ENCODE results near the gene CLMP. TPM values are rescaled to one million over a fixed set of nuclear protein-coding genes. Genes with fewer than 3 reads are reported as not detected.

Gene CLMP
- total and polyA plus RNA-seq, 2 experiments from 2014 or later = 7.1 to 18.4 TPM

DNA sequence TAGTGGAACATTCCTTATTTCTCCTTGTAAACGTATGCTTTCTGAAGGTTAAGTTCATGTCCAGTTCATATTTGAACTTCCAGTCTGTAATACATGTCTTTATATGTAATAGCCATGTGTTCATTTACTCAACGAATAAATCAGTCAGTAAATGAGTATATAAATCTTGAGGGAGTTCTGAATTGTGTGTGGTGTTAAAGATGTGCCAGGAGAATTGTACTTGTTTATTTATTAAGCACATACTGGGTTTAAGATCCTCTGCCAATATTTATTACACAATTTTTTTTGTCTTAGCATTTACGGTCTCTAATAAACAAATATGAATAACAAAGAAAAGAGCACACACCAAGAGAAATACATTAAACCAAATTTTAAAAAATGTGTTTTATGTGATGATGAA is 26.5 kb upstream of the CLMP start (continued):
- no peak for TF ChIP-seq ZNF114 (CRISPR knock-in tag; IDR thresholded peaks at IDR 0.05)
- TF ChIP-seq, protein P1, sequence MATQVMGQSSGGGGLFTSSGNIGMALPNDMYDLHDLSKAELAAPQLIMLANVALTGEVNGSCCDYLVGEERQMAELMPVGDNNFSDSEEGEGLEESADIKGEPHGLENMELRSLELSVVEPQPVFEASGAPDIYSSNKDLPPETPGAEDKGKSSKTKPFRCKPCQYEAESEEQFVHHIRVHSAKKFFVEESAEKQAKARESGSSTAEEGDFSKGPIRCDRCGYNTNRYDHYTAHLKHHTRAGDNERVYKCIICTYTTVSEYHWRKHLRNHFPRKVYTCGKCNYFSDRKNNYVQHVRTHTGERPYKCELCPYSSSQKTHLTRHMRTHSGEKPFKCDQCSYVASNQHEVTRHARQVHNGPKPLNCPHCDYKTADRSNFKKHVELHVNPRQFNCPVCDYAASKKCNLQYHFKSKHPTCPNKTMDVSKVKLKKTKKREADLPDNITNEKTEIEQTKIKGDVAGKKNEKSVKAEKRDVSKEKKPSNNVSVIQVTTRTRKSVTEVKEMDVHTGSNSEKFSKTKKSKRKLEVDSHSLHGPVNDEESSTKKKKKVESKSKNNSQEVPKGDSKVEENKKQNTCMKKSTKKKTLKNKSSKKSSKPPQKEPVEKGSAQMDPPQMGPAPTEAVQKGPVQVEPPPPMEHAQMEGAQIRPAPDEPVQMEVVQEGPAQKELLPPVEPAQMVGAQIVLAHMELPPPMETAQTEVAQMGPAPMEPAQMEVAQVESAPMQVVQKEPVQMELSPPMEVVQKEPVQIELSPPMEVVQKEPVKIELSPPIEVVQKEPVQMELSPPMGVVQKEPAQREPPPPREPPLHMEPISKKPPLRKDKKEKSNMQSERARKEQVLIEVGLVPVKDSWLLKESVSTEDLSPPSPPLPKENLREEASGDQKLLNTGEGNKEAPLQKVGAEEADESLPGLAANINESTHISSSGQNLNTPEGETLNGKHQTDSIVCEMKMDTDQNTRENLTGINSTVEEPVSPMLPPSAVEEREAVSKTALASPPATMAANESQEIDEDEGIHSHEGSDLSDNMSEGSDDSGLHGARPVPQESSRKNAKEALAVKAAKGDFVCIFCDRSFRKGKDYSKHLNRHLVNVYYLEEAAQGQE (IDR thresholded peaks at IDR 0.05; ENCODE audit: unreplicated experiment) = no peak
- TF ChIP-seq ETS1 (IDR thresholded peaks at IDR 0.05) = no peak
- no peak for TF ChIP-seq JUNB (IDR thresholded peaks at IDR 0.05; ENCODE audit: unreplicated experiment)
- no peak for TF ChIP-seq CREB1 (CRISPR knock-in tag; IDR thresholded peaks at IDR 0.05; ENCODE audit: low read depth)
- TF ChIP-seq POLR2AphosphoS5 (IDR thresholded peaks at IDR 0.05; ENCODE audit: low read depth) = no peak
- TF ChIP-seq CTCF (conservative IDR thresholded peaks at IDR 0.05; ENCODE audit: low read depth in 2 of 2) = no peak

GRCh38 chr11:123221096-123221561 is 26.1 kb upstream of the CLMP start:
- Histone ChIP-seq H4K20me1 (replicated peaks; ENCODE audit: insufficient read depth) (no peaks in the 10 kb centered on the region), H3K27me3 (ENCODE audit: insufficient read depth) (no peaks in the 10 kb centered on the region), H3F3A (replicated peaks; ENCODE audit: low read depth) (peaks cover 5% of the 10 kb centered on the region; the same call in 1 of the 2 replicates), H3K4me3 (no peak overlapping the region), H3K4me2 (no peak overlapping the region), H3K4me1 (ENCODE audit: insufficient read depth) (peaks cover 24% of the 10 kb centered on the region), H3K27ac (ENCODE audit: low read depth) (no peak overlapping the region), H2AFZ (no peak overlapping the region), H3K9me2 (ENCODE audit: insufficient read depth) (0 out of 2 replicates have a peak, but pooled peaks cover 8% of the 10 kb centered on the region), H3K79me2 (replicated peaks; ENCODE audit: insufficient read depth) (no peaks in the 10 kb centered on the region), H3K36me3 (ENCODE audit: insufficient read depth) (no peaks in the 10 kb centered on the region)
- Mint-ChIP-seq H3K9me3 (peaks cover 2% of the 10 kb centered on the region; the same call in 1 of the 3 replicates), H3K4me3 (no peak overlapping the region), H3K27ac (no peak overlapping the region), H3K27me3 (ENCODE audit: insufficient read depth, low read depth, poor library complexity) (peaks cover 4% of the 10 kb centered on the region), H3K36me3 (ENCODE audit: low read depth) (peaks cover 3% of the 10 kb centered on the region; the same call in 1 of the 3 replicates), H3K4me1 (peaks cover 28% of the 10 kb centered on the region)
- no peak for ATAC-seq
- DNase-seq (ENCODE audit: low spot score) = no peak
- TF ChIP-seq NANOG (IDR thresholded peaks at IDR 0.05; ENCODE audit: borderline replicate concordance) (no peak), ZNF114 (CRISPR knock-in tag; IDR thresholded peaks at IDR 0.05) (no peak), ETS1 (IDR thresholded peaks at IDR 0.05) (no peak), POLR2AphosphoS5 (IDR thresholded peaks at IDR 0.05; ENCODE audit: low read depth) (no peak), EZH2 (IDR thresholded peaks at IDR 0.05; ENCODE audit: low read depth, unreplicated experiment) (no peak)
- TF ChIP-seq, protein P2, sequence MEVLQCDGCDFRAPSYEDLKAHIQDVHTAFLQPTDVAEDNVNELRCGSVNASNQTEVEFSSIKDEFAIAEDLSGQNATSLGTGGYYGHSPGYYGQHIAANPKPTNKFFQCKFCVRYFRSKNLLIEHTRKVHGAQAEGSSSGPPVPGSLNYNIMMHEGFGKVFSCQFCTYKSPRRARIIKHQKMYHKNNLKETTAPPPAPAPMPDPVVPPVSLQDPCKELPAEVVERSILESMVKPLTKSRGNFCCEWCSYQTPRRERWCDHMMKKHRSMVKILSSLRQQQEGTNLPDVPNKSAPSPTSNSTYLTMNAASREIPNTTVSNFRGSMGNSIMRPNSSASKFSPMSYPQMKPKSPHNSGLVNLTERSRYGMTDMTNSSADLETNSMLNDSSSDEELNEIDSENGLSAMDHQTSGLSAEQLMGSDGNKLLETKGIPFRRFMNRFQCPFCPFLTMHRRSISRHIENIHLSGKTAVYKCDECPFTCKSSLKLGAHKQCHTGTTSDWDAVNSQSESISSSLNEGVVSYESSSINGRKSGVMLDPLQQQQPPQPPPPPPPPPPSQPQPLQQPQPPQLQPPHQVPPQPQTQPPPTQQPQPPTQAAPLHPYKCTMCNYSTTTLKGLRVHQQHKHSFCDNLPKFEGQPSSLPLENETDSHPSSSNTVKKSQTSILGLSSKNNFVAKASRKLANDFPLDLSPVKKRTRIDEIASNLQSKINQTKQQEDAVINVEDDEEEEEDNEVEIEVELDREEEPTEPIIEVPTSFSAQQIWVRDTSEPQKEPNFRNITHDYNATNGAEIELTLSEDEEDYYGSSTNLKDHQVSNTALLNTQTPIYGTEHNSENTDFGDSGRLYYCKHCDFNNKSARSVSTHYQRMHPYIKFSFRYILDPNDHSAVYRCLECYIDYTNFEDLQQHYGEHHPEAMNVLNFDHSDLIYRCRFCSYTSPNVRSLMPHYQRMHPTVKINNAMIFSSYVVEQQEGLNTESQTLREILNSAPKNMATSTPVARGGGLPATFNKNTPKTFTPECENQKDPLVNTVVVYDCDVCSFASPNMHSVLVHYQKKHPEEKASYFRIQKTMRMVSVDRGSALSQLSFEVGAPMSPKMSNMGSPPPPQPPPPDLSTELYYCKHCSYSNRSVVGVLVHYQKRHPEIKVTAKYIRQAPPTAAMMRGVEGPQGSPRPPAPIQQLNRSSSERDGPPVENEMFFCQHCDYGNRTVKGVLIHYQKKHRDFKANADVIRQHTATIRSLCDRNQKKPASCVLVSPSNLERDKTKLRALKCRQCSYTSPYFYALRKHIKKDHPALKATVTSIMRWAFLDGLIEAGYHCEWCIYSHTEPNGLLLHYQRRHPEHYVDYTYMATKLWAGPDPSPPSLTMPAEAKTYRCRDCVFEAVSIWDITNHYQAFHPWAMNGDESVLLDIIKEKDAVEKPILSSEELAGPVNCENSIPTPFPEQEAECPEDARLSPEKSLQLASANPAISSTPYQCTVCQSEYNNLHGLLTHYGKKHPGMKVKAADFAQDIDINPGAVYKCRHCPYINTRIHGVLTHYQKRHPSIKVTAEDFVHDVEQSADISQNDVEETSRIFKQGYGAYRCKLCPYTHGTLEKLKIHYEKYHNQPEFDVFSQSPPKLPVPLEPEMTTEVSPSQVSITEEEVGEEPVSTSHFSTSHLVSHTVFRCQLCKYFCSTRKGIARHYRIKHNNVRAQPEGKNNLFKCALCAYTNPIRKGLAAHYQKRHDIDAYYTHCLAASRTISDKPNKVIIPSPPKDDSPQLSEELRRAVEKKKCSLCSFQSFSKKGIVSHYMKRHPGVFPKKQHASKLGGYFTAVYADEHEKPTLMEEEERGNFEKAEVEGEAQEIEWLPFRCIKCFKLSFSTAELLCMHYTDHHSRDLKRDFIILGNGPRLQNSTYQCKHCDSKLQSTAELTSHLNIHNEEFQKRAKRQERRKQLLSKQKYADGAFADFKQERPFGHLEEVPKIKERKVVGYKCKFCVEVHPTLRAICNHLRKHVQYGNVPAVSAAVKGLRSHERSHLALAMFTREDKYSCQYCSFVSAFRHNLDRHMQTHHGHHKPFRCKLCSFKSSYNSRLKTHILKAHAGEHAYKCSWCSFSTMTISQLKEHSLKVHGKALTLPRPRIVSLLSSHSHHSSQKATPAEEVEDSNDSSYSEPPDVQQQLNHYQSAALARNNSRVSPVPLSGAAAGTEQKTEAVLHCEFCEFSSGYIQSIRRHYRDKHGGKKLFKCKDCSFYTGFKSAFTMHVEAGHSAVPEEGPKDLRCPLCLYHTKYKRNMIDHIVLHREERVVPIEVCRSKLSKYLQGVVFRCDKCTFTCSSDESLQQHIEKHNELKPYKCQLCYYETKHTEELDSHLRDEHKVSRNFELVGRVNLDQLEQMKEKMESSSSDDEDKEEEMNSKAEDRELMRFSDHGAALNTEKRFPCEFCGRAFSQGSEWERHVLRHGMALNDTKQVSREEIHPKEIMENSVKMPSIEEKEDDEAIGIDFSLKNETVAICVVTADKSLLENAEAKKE (CRISPR knock-in tag; IDR thresholded peaks at IDR 0.05) = no peak
